Dendritic cell treated with granulocyte-macrophage colony-stimulating factor and Interleukin-4, amounts not matched to agents 40 ng/mL and 50 ng/mL, for 4 days (primary cell): ENCODE results near the gene PCK2.
A peak's percentile ranks its signal among the peaks of the same experiment; 100 is the strongest.
"Not testable (repeated sequence)": the region's sequence is repeated elsewhere in the genome, so short reads cannot be mapped to it uniquely, and the experiment has no call there.

Source experiments
- H3K27ac Mint-ChIP-seq: one replicate; pipeline ENCODE4 v1.8.0; 2022; ENCODE audit warnings: mild to moderate bottlenecking, mixed read lengths
- H3K27me3 Mint-ChIP-seq: one replicate; pipeline ENCODE4 v1.8.0; 2022; ENCODE audit warnings: mild to moderate bottlenecking, mixed read lengths
- H3K36me3 Mint-ChIP-seq: one replicate; pipeline ENCODE4 v1.8.0; 2022; ENCODE audit warnings: low read depth, mixed read lengths
- H3K4me1 Mint-ChIP-seq: one replicate; pipeline ENCODE4 v1.8.0; 2022; ENCODE audit warnings: low read depth, mixed read lengths
- H3K4me3 Mint-ChIP-seq: one replicate; pipeline ENCODE4 v1.8.0; 2022; ENCODE audit warnings: mild to moderate bottlenecking, moderate library complexity, mixed read lengths
- H3K9me3 Mint-ChIP-seq: one replicate; pipeline ENCODE4 v1.8.0; 2022; ENCODE audit warnings: mixed read lengths
- intact Hi-C: fragments of 100-400 bp; cut with micrococcal nuclease; formaldehyde crosslinking; loops from one replicate; pipeline ENCODE4 v1.15.0; 2022

PCK2 gene

GRCh38 chr14:24102357-24103048, 8.4 kb downstream of the PCK2 start:
- H3K27ac Mint-ChIP-seq, result no peak overlapping the region

GRCh38 chr14:24103451-24103850, 9.3 kb downstream of the PCK2 start:
- Mint-ChIP-seq H3K4me3 (no peak overlapping the region), H3K4me1 (peaks cover 42% of the 10 kb centered on the region), H3K27me3 (no peaks in the 10 kb centered on the region), H3K27ac (no peak overlapping the region), H3K9me3 (no peaks in the 10 kb centered on the region), H3K36me3 (peaks cover 66% of the 10 kb centered on the region)
- intact Hi-C loops, result no loop called here

More at GRCh38 chr14:24102357-24103048, 8.4 kb downstream of the PCK2 start:
- peaks cover 76% of the 10 kb centered on the region for H3K36me3 Mint-ChIP-seq
- H3K4me3 Mint-ChIP-seq, result no peak overlapping the region
- H3K4me1 Mint-ChIP-seq, result peaks cover 46% of the 10 kb centered on the region
- no peaks in the 10 kb centered on the region for H3K9me3 Mint-ChIP-seq
- intact Hi-C loops, result no loop called here
- no peaks in the 10 kb centered on the region for H3K27me3 Mint-ChIP-seq

GRCh38 chr14:24105609-24106239, 11.6 kb downstream of the PCK2 start:
- not testable (repeated sequence) for H3K4me3 Mint-ChIP-seq, H3K27me3 Mint-ChIP-seq, H3K9me3 Mint-ChIP-seq
- intact Hi-C loops, result loop anchor here (5.0 kb wide), 1 partner anchor 93 kb away; no protein-coding TSS in a partner anchor
- Mint-ChIP-seq H3K4me1 (peaks cover 30% of the 10 kb centered on the region), H3K36me3 (peaks cover 44% of the 10 kb centered on the region), H3K27ac (peak overlapping the region; percentile 56)

GRCh38 chr14:24106672-24107271, 12.7 kb downstream of the PCK2 start:
- intact Hi-C loops, result loop anchor here (5.0 kb wide), 1 partner anchor 94 kb away; no protein-coding TSS in a partner anchor
- H3K9me3 Mint-ChIP-seq, result no peaks in the 10 kb centered on the region
- H3K27me3 Mint-ChIP-seq, result no peaks in the 10 kb centered on the region
- H3K36me3 Mint-ChIP-seq, result peaks cover 34% of the 10 kb centered on the region
- H3K4me1 Mint-ChIP-seq, result peaks cover 35% of the 10 kb centered on the region
- H3K4me3 Mint-ChIP-seq, result no peak overlapping the region
- H3K27ac Mint-ChIP-seq, result peak overlapping the region; percentile 56

- Mint-ChIP-seq H3K36me3 (peaks cover 20% of the 10 kb centered on the region), H3K27me3 (no peaks in the 10 kb centered on the region), H3K4me3 (no peak overlapping the region), H3K4me1 (peaks cover 35% of the 10 kb centered on the region), H3K9me3 (no peaks in the 10 kb centered on the region), H3K27ac (peak overlapping the region; percentile 55)
- intact Hi-C loops, result loop anchor here (2.0 to 5.0 kb wide), 3 partner anchors 50 to 96 kb away; no protein-coding TSS in a partner anchor
These were observed 14.3 kb downstream of the PCK2 start for GRCh38 chr14:24108336-24108874.

- H3K4me3 Mint-ChIP-seq, result no peak overlapping the region
- H3K27ac Mint-ChIP-seq, result no peak overlapping the region
- H3K36me3 Mint-ChIP-seq, result peaks cover 19% of the 10 kb centered on the region
- H3K27me3 Mint-ChIP-seq, result no peaks in the 10 kb centered on the region
- H3K9me3 Mint-ChIP-seq, result no peaks in the 10 kb centered on the region
- intact Hi-C loops, result loop anchor here (10.0 kb wide), 1 partner anchor 105 kb away; the partner anchor contains the start of genes CHMP4A and MDP1
- peaks cover 39% of the 10 kb centered on the region for H3K4me1 Mint-ChIP-seq
These were observed 15.9 kb downstream of the PCK2 start for GRCh38 chr14:24110060-24110459.

- no peaks in the 10 kb centered on the region for H3K27me3 Mint-ChIP-seq
- intact Hi-C loops, result loop anchor here (10.0 kb wide), 1 partner anchor 104 kb away; the partner anchor contains the start of genes CHMP4A and MDP1
- peaks cover 39% of the 10 kb centered on the region for H3K4me1 Mint-ChIP-seq
These were observed 16.4 kb downstream of the PCK2 start for GRCh38 chr14:24110523-24110922.

GRCh38 chr14:24113379-24113800, 19.3 kb downstream of the PCK2 start:
- H3K27me3 Mint-ChIP-seq, result no peaks in the 10 kb centered on the region
- H3K4me1 Mint-ChIP-seq, result peaks cover 47% of the 10 kb centered on the region
- H3K36me3 Mint-ChIP-seq, result peaks cover 45% of the 10 kb centered on the region
- intact Hi-C loops, result loop anchor here (10.0 kb wide), 1 partner anchor 101 kb away; the partner anchor contains the start of genes CHMP4A and MDP1
- peak overlapping the region; percentile 100 for H3K27ac Mint-ChIP-seq
- H3K9me3 Mint-ChIP-seq, result no peaks in the 10 kb centered on the region
- H3K4me3 Mint-ChIP-seq, result peak overlapping the region; percentile 88

More at GRCh38 chr14:24110523-24110922, 16.4 kb downstream of the PCK2 start:
- peaks cover 21% of the 10 kb centered on the region for H3K36me3 Mint-ChIP-seq
- no peak overlapping the region for H3K27ac Mint-ChIP-seq
- H3K9me3 Mint-ChIP-seq, result no peaks in the 10 kb centered on the region
- H3K4me3 Mint-ChIP-seq, result no peak overlapping the region

GRCh38 chr14:24113801-24114531, 19.9 kb downstream of the PCK2 start:
- intact Hi-C loops, result loop anchor here (1.0 to 10.0 kb wide), 6 partner anchors 20 to 101 kb away; partner anchors contain the start of genes CHMP4A, EMC9, IPO4 and IRF9
- no peaks in the 10 kb centered on the region for H3K9me3 Mint-ChIP-seq
- peaks cover 42% of the 10 kb centered on the region for H3K4me1 Mint-ChIP-seq
- H3K27me3 Mint-ChIP-seq, result no peaks in the 10 kb centered on the region
- peak overlapping the region; percentile 88 for H3K4me3 Mint-ChIP-seq
- peak overlapping the region; percentile 100 for H3K27ac Mint-ChIP-seq
- peaks cover 51% of the 10 kb centered on the region for H3K36me3 Mint-ChIP-seq

GRCh38 chr14:24114532-24115421, 20.7 kb downstream of the PCK2 start, which contains the start of the genes DCAF11 and NRL:
TSS of gene DCAF11 (plus strand) at chr14:24114777. CDS start at chr14:24115595, 818 bp downstream.
TSS of gene NRL (minus strand) at chr14:24114949. CDS start at chr14:24082848, 32,101 bp downstream.
- H3K4me1 Mint-ChIP-seq, result peaks cover 41% of the 10 kb centered on the region
- no peaks in the 10 kb centered on the region for H3K9me3 Mint-ChIP-seq
- peak within 1 kb of the TSS; percentile 100 for H3K27ac Mint-ChIP-seq
- no peaks in the 10 kb centered on the region for H3K27me3 Mint-ChIP-seq
- intact Hi-C loops, result loop anchor here (1.0 to 10.0 kb wide), 7 partner anchors 20 to 100 kb away; partner anchors contain the start of genes CHMP4A, EMC9, IPO4 and IRF9
- H3K36me3 Mint-ChIP-seq, result peaks cover 59% of the 10 kb centered on the region
- H3K4me3 Mint-ChIP-seq, result peak within 1 kb of the TSS; percentile 88

- intact Hi-C loops, result loop anchor here (1.0 to 10.0 kb wide), 2 partner anchors 21 to 99 kb away; partner anchors contain the start of genes CHMP4A, MDP1 and PSME1
- Mint-ChIP-seq H3K9me3 (no peaks in the 10 kb centered on the region), H3K4me1 (peaks cover 41% of the 10 kb centered on the region), H3K4me3 (peak overlapping the region; percentile 88), H3K27ac (peak overlapping the region; percentile 100), H3K36me3 (peaks cover 67% of the 10 kb centered on the region), H3K27me3 (no peaks in the 10 kb centered on the region)
These were observed 21.5 kb downstream of the PCK2 start for GRCh38 chr14:24115422-24116127.
